Fibroblast of the conjunctiva (primary cell): ENCODE data around the gene NELL2.

Source experiments
- DNase-seq: peaks from one replicate; pipeline ENCODE4 v3.0.0-alpha.2; 2010; ENCODE audit warnings: low read depth

NELL2 gene

GRCh38 chr12:44616402-44616801 lies 259.7 kb downstream of the NELL2 start:
- no peak for DNase-seq

- no peak for DNase-seq
These were observed 264.6 kb downstream of the NELL2 start for GRCh38 chr12:44611538-44611937.

GRCh38 chr12:44603701-44604100 lies 272.4 kb downstream of the NELL2 start:
- DNase-seq, result no peak

- no peak for DNase-seq
These were observed 283.5 kb downstream of the NELL2 start for GRCh38 chr12:44592626-44593025.

GRCh38 chr12:44589697-44590096 lies 286.4 kb downstream of the NELL2 start:
- no peak for DNase-seq

- DNase-seq, result no peak
These were observed 287.5 kb downstream of the NELL2 start for GRCh38 chr12:44588651-44589050.

GRCh38 chr12:44584625-44585024 lies 291.5 kb downstream of the NELL2 start:
- no peak for DNase-seq

GRCh38 chr12:44582521-44582920 lies 293.6 kb downstream of the NELL2 start:
- DNase-seq, result no peak

GRCh38 chr12:44581642-44582242 lies 294.4 kb downstream of the NELL2 start:
- DNase-seq, result no peak

GRCh38 chr12:44574586-44574985 lies 301.5 kb downstream of the NELL2 start:
- no peak for DNase-seq

- no peak for DNase-seq
These were observed 302.4 kb downstream of the NELL2 start for GRCh38 chr12:44573723-44574122.

- DNase-seq, result no peak
These were observed 305.0 kb downstream of the NELL2 start for GRCh38 chr12:44571006-44571550.

- no peak for DNase-seq
These were observed 306.0 kb downstream of the NELL2 start for GRCh38 chr12:44570036-44570583.

- DNase-seq, result no peak
These were observed 311.0 kb downstream of the NELL2 start for GRCh38 chr12:44565163-44565562.

GRCh38 chr12:44563486-44563885 lies 312.6 kb downstream of the NELL2 start:
- DNase-seq, result no peak

- DNase-seq, result no peak
These were observed 317.6 kb downstream of the NELL2 start for GRCh38 chr12:44558340-44559100.

- no peak for DNase-seq
These were observed 320.7 kb downstream of the NELL2 start for GRCh38 chr12:44555454-44555853.

- DNase-seq, result no peak
These were observed 324.5 kb downstream of the NELL2 start for GRCh38 chr12:44551631-44552030.

GRCh38 chr12:44550377-44550776 lies 325.7 kb downstream of the NELL2 start:
- DNase-seq, result no peak

GRCh38 chr12:44546060-44546459 lies 330.1 kb downstream of the NELL2 start:
- no peak for DNase-seq

GRCh38 chr12:44544018-44544417 lies 332.1 kb downstream of the NELL2 start:
- DNase-seq, result no peak

- DNase-seq, result no peak
These were observed 333.4 kb downstream of the NELL2 start for GRCh38 chr12:44542716-44543115.

GRCh38 chr12:44537354-44537753 lies 338.8 kb downstream of the NELL2 start:
- DNase-seq, result no peak
